ENCODE data around the gene URI1. TPM values are rescaled to one million over a fixed set of nuclear protein-coding genes. Genes with fewer than 3 reads are reported as not detected.

URI1 gene
- total and polyA plus RNA-seq, 4 donors = 21.5 to 60.8 (median 32.5) TPM

GRCh38 chr19:30049226-30049625 is 107.2 kb downstream of the URI1 start:
- Histone ChIP-seq H3K4me1 (ENCODE audit: control insufficient read depth in 5 of 5, insufficient read depth in 5 of 5, low read length in 5 of 5) (peaks cover 0 to 26% (median 0%) of the 10 kb centered on the region in 5 donors), H3K9ac (ENCODE audit: insufficient read depth in 1 of 2, low read length in 2 of 2) (no peak overlapping the region), H3K9me3 (ENCODE audit: control insufficient read depth in 4 of 4, insufficient read depth in 3 of 4, low read length in 3 of 4) (no peaks in the 10 kb centered on the region), H3K27me3 (ENCODE audit: control insufficient read depth in 3 of 3, insufficient read depth in 3 of 3, low read length in 2 of 3) (peaks cover 0 to 25% (median 4%) of the 10 kb centered on the region in 3 donors), H3K36me3 (ENCODE audit: control insufficient read depth in 4 of 4, insufficient read depth in 4 of 4, low read length in 4 of 4) (no peaks in the 10 kb centered on the region), H3K4me3 (no peak overlapping the region), H3K27ac (ENCODE audit: low read depth in 1 of 2, low read length in 1 of 2) (no peak overlapping the region)
- ATAC-seq (ENCODE audit: insufficient read depth, low FRiP score) = no peak
- DNase-seq = no peak
- WGBS, 2 donors = 88 to 93% methylated on average over 4 of the region's 4 CpGs
- no peak for TF ChIP-seq CTCF (IDR thresholded peaks at IDR 0.05; ENCODE audit: control extremely low read depth, extremely low read depth)

GRCh38 chr19:30049846-30050667 is 108.0 kb downstream of the URI1 start:
- Histone ChIP-seq H3K9ac (ENCODE audit: insufficient read depth in 1 of 2, low read length in 2 of 2) (peak overlapping the region in 1 of 2 donors; percentile 18), H3K4me3 (no peak overlapping the region), H3K36me3 (ENCODE audit: control insufficient read depth in 4 of 4, insufficient read depth in 4 of 4, low read length in 4 of 4) (no peaks in the 10 kb centered on the region), H3K27me3 (ENCODE audit: control insufficient read depth in 3 of 3, insufficient read depth in 3 of 3, low read length in 2 of 3) (peaks cover 0 to 25% (median 4%) of the 10 kb centered on the region in 3 donors), H3K27ac (ENCODE audit: low read depth in 1 of 2, low read length in 1 of 2) (no peak overlapping the region), H3K4me1 (ENCODE audit: control insufficient read depth in 5 of 5, insufficient read depth in 5 of 5, low read length in 5 of 5) (peaks cover 0 to 26% (median 0%) of the 10 kb centered on the region in 5 donors), H3K9me3 (ENCODE audit: control insufficient read depth in 4 of 4, insufficient read depth in 3 of 4, low read length in 3 of 4) (no peaks in the 10 kb centered on the region)
- ATAC-seq (ENCODE audit: insufficient read depth, low FRiP score) = no peak
- WGBS, 2 donors = 72 to 76% methylated on average over 13 of the region's 13 CpGs
- no peak for TF ChIP-seq CTCF (IDR thresholded peaks at IDR 0.05; ENCODE audit: control extremely low read depth, extremely low read depth)
- DNase-seq = peak; percentile 55 to 85 (median 81)

- ATAC-seq (ENCODE audit: insufficient read depth, low FRiP score) (no peak), DNase-seq (no peak)
- no peak for TF ChIP-seq CTCF (IDR thresholded peaks at IDR 0.05; ENCODE audit: control extremely low read depth, extremely low read depth)
- H3K27me3 ChIP-seq (ENCODE audit: control insufficient read depth in 3 of 3, insufficient read depth in 3 of 3, low read length in 2 of 3) = peaks cover 0 to 22% (median 4%) of the 10 kb centered on the region in 3 donors
- no peaks in the 10 kb centered on the region for H3K9me3 ChIP-seq (ENCODE audit: control insufficient read depth in 4 of 4, insufficient read depth in 3 of 4, low read length in 3 of 4)
- H3K36me3 ChIP-seq (ENCODE audit: control insufficient read depth in 4 of 4, insufficient read depth in 4 of 4, low read length in 4 of 4) = no peaks in the 10 kb centered on the region
- peaks cover 0 to 23% (median 0%) of the 10 kb centered on the region in 5 donors for H3K4me1 ChIP-seq (ENCODE audit: control insufficient read depth in 5 of 5, insufficient read depth in 5 of 5, low read length in 5 of 5)
- no peak overlapping the region for H3K4me3 ChIP-seq
- no peak overlapping the region for H3K9ac ChIP-seq (ENCODE audit: insufficient read depth in 1 of 2, low read length in 2 of 2)
- 92 to 96% methylated on average over 18 of the region's 18 CpGs for WGBS, 2 donors
- no peak overlapping the region for H3K27ac ChIP-seq (ENCODE audit: low read depth in 1 of 2, low read length in 1 of 2)
These were observed 110.4 kb downstream of the URI1 start for GRCh38 chr19:30052122-30053075.
